ENCODE measurements around the gene ITGAL.
"Not testable (repeated sequence)": the region's sequence is repeated elsewhere in the genome, so short reads cannot be mapped to it uniquely, and the experiment has no call there.

ITGAL gene

DNA sequence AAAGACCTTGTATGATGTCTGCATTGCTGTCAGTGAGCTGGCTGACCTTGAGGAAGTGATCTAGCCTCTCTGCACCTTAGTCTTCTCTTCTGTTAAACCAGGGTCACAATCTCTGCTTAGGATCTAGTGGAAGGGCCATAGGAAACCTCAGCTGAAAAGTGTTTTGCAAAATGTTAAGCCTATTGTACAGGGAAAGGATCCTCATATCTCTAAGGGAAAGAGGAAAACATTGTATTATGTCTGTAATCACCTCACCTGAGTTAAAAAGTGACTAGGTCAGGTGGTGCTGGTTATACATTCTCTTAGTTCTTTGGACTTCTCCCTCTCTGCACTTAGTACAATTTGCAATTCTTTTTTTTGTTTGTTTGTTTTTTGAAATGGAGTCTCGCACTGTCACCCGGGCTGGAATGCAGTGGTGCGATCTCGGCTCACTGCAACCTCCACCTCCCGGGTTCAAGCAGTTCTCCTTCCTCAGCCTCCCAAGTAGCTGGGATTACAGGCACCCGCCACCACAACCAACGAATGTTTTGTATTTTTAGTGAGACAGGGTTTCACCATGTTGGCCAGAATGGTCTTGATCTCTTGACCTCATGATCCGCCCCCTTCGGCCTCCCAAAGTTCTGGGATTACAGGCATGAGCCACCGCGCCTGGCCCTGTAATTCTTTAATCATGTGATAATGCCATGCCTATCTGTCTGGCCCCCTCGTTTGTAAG is 24.9 kb upstream of the ITGAL start:
- no peaks in the 10 kb centered on the region for H3K27me3 Mint-ChIP-seq
- H3K36me3 Mint-ChIP-seq = peaks cover 13% of the 10 kb centered on the region
- H3K4me1 Mint-ChIP-seq = peaks cover 54% of the 10 kb centered on the region
- no peaks in the 10 kb centered on the region for H3K9me3 Mint-ChIP-seq
- H3K27ac Mint-ChIP-seq = peak overlapping the region; percentile 70
- peak overlapping the region; percentile 26 for H3K4me3 Mint-ChIP-seq

- Mint-ChIP-seq H3K36me3 (peaks cover 5% of the 10 kb centered on the region), H3K27ac (no peak overlapping the region), H3K27me3 (no peaks in the 10 kb centered on the region), H3K4me1 (peaks cover 49% of the 10 kb centered on the region), H3K4me3 (no peak overlapping the region), H3K9me3 (no peaks in the 10 kb centered on the region)
These were observed 23.5 kb upstream of the ITGAL start for GRCh38 chr16:30449116-30449435.

- not testable (repeated sequence) for H3K36me3 Mint-ChIP-seq, H3K4me3 Mint-ChIP-seq, H3K9me3 Mint-ChIP-seq, H3K27me3 Mint-ChIP-seq
- Mint-ChIP-seq H3K27ac (peak overlapping the region; percentile 68), H3K4me1 (peaks cover 54% of the 10 kb centered on the region)
These were observed 19.6 kb upstream of the ITGAL start for GRCh38 chr16:30452709-30453580.

DNA sequence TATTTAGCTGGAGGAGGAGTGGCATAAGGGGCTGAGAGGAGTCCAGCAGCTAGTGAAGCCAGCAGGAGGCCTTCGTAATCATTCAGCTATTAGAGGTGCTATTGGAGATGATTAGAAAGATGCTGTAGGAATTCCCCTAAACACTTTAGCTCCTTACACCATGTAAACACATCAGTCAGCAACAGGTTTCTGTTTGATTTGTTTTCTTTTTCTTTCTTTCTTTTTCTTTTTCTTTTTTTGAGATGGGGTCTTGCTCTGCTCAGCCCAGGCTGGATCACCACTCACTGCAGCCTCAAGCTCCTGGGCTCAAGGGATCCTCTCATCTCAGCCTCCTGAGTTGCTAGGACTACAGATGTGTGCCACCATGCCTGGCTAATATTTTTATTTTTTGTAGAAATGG is 16.2 kb upstream of the ITGAL start:
- Mint-ChIP-seq H3K27ac (peak overlapping the region; percentile 60), H3K4me3 (no peak overlapping the region), H3K4me1 (peaks cover 55% of the 10 kb centered on the region)

DNA sequence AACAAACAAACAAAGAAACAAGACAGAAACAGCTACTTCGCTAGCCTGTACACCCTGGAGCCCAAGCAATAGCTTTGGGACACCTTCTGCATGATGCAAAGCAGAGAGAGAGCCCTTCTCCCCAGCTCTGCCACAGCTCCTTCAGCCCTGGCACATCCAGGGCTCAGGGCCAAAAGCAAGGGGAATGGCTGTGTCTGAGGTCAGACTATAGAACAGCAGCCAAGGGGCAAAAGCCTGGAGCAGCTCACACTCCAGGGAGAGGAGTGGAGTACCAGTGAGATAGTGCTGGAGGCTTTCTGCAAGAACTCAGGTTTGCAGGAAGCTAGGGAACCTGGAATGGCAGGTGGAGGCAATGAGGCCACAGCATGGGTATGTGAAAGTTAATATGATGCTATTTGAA is 15.3 kb upstream of the ITGAL start:
- Mint-ChIP-seq H3K27ac (peak overlapping the region; percentile 52), H3K36me3 (no peaks in the 10 kb centered on the region), H3K4me3 (no peak overlapping the region), H3K4me1 (peaks cover 60% of the 10 kb centered on the region), H3K9me3 (no peaks in the 10 kb centered on the region), H3K27me3 (no peaks in the 10 kb centered on the region)

More for the DNA sequence above, 16.2 kb upstream of the ITGAL start:
- Mint-ChIP-seq H3K36me3 (no peaks in the 10 kb centered on the region), H3K27me3 (no peaks in the 10 kb centered on the region), H3K9me3 (no peaks in the 10 kb centered on the region)

DNA sequence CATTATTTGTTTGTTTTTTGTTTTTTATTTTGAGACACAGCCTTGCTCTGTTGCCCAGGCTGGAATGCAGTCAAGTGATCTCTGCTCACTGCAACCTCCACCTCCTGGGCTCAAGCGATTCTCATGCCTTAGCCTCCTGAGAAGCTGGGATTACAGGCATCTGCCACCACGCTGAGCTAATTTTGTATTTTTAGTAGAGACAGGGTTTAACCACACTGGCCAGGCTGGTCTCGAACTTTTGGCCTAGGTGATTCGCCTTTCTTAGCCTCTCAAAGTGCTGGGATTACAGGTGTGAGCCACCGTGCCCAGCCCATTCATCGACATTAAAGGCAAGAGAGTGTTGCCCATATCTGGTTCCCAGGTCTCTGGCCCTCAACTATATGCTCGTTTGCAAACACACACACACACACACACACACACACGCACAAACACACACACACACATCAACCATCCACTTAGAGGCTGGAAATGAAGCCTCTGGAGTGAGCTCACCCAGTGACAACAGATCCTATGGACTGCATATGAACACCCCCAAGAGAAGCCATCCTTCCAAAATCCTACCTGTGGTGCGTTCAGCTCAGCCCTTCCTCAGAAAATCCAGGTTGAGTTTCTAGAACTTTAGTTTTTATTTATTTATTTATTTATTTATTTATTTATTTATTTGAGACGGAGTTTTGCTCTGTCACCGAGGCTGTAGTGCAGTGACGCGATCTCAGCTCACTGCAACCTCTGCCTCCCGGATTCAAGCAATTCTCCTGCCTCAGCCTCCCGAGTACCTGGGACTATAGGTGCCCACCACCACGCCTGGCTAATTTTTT is 14.6 kb upstream of the ITGAL start:
- Mint-ChIP-seq H3K27me3 (no peaks in the 10 kb centered on the region), H3K4me3 (peak overlapping the region; percentile 68), H3K9me3 (no peaks in the 10 kb centered on the region), H3K36me3 (no peaks in the 10 kb centered on the region), H3K27ac (peak overlapping the region; percentile 91), H3K4me1 (peaks cover 53% of the 10 kb centered on the region)

DNA sequence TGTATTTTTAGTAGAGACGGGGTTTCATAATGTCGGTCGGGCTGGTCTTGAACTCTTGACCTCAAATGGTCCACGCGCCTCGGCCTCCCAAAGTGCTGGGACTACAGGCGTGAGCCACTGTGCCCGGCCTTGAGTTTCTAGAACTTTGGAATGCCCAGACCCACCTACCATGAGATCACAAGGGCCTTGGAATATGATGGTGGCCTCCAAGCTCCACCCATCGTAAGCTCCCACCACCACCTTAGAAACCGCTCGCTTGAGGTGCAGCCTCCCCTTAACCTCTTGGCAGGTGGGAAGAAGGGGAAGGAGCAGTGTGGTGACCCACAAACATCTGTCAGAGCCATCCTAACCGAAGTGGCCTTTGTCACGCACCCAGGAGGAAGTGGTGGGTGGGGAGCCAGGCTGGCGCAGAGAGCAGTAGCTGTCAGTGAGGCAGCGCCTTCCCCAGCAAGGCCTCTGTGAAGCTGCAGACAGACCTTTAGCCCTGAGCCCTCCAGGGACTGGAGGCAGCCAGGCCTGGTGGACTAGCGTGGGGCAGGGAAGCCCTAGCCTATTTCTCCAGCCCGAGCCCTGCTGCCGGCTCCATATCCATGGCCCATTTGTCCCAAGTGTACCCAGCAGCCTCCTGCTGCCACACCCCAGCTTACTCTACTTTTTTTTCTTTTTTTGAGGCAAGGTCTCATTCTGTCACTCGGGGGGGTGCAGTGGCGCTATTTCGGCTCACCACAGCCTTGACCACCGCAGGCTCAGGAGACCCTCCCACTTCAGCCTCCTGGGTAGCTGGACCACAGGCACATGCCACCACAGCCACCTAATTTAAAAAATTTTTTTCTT is 13.8 kb upstream of the ITGAL start:
- Mint-ChIP-seq H3K4me1 (peaks cover 57% of the 10 kb centered on the region), H3K27me3 (no peaks in the 10 kb centered on the region), H3K9me3 (no peaks in the 10 kb centered on the region), H3K27ac (peak overlapping the region; percentile 91), H3K4me3 (peak overlapping the region; percentile 68), H3K36me3 (no peaks in the 10 kb centered on the region)

- H3K36me3 Mint-ChIP-seq = no peaks in the 10 kb centered on the region
- peak overlapping the region; percentile 35 for H3K27ac Mint-ChIP-seq
- peaks cover 50% of the 10 kb centered on the region for H3K4me1 Mint-ChIP-seq
- H3K4me3 Mint-ChIP-seq = peak overlapping the region; percentile 68
- H3K27me3 Mint-ChIP-seq = no peaks in the 10 kb centered on the region
- no peaks in the 10 kb centered on the region for H3K9me3 Mint-ChIP-seq
These were observed 13.1 kb upstream of the ITGAL start for GRCh38 chr16:30459456-30459855.

DNA sequence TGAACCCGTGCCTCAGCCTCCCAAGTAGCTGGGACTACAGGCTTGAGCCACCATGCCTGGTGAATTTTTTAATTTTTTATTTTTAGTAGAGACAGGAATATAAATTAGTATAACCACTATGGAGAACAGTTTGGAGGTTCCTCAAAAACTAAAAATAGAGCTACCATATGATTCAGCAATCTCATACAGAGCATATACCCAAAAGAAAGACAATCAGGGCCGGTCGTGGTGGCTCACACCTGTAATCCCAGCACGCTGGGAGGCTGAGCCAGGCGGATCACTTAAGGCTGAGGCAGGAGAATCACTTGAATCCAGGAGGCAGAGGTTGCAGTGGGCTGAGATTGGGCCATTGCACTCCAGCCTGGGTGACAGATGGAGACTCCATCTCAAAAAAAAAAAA is 11.1 kb upstream of the ITGAL start:
- H3K4me1 Mint-ChIP-seq = peaks cover 57% of the 10 kb centered on the region
- not testable (repeated sequence) for H3K36me3 Mint-ChIP-seq, H3K9me3 Mint-ChIP-seq, H3K27ac Mint-ChIP-seq, H3K27me3 Mint-ChIP-seq, H3K4me3 Mint-ChIP-seq

DNA sequence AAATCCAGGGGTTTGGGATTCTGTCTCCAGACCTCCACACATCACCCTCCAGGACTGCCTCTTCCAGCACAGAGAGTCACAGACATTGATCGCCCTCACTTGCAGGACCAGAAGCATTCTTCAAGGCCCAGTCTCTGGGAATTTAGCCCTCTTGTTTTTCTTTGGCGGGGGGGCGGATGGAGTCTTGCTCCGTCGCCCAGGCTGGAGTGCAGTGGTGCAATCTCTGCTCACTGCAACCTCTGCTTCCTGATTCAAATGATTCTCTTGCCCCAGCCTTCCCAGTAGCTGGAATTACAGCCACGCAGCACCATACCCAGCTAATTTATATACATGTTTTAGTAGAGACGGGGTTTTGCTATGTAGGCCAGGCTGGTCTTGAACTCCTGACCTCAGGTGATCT is 8.5 kb upstream of the ITGAL start:
- H3K27me3 Mint-ChIP-seq = no peaks in the 10 kb centered on the region
- H3K27ac Mint-ChIP-seq = no peak overlapping the region
- H3K4me1 Mint-ChIP-seq = peaks cover 42% of the 10 kb centered on the region
- H3K36me3 Mint-ChIP-seq = no peaks in the 10 kb centered on the region
- no peaks in the 10 kb centered on the region for H3K9me3 Mint-ChIP-seq
- no peak overlapping the region for H3K4me3 Mint-ChIP-seq

DNA sequence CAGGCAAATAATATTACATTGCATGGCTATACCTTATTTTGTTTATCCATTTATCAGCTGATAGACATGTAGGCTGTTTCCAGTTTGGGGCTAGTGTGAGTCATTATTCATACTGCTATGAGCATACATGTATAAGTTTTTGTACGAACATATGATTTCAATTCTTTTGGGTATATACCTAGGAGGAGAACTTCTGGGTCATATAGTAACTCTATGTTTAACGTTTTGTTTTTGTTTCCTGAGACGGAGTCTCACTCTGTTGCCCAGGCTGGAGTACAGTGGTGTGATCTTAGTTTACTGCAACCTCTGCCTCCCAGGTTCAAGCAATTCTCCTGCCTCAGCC is 2.4 kb upstream of the ITGAL start:
- peaks cover 7% of the 10 kb centered on the region for H3K36me3 Mint-ChIP-seq
- no peaks in the 10 kb centered on the region for H3K27me3 Mint-ChIP-seq
- peaks cover 65% of the 10 kb centered on the region for H3K4me1 Mint-ChIP-seq
- no peaks in the 10 kb centered on the region for H3K9me3 Mint-ChIP-seq
- H3K4me3 Mint-ChIP-seq = peak overlapping the region; percentile 74
- peak overlapping the region; percentile 99 for H3K27ac Mint-ChIP-seq

GRCh38 chr16:30470632-30470995 is 1.9 kb upstream of the ITGAL start:
- no peaks in the 10 kb centered on the region for H3K27me3 Mint-ChIP-seq
- peak overlapping the region; percentile 74 for H3K4me3 Mint-ChIP-seq
- H3K27ac Mint-ChIP-seq = no peak overlapping the region
- no peaks in the 10 kb centered on the region for H3K9me3 Mint-ChIP-seq
- peaks cover 10% of the 10 kb centered on the region for H3K36me3 Mint-ChIP-seq
- peaks cover 68% of the 10 kb centered on the region for H3K4me1 Mint-ChIP-seq

DNA sequence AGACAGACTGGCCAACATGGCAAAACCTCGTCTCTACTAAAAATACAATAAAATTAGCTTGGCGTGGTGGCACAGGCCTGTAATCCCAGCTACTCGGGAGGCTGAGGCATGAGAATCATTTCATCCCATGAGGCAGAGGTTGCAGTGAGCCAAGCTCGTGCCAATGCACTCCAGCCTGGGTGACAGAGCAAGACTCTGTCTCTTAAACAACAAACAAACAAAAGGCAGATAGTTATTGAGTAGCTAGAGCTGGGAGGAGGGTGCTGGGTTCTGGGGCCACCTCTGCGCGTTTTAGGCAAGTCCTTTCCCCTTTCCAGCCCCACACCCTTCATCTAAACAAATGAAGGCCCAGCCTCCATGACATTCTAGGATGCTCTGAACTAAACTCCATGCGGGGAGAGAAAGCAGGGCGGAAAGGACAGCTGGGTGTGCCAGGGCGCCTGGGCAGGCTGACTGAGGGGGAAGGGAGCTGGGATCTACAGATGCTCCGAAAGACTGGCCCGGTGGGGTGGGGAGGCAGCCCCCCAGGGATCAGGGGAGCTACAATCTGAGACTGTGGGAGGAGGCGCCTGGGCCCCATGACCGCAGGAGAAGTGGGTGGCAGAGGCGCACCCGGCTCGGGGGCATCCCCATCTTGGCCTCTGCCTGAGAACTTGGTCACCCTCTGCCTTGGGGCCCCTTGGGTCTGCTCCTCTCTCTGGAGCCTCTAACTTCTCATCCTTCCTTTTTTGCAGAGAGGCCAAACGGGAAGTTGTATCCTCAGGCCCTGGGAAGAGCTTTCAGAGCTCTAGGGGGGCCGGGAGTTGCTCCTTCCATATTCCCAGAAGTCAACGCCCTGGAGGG is 910 bp downstream of the ITGAL start:
- peak overlapping the region; percentile 99 for H3K27ac Mint-ChIP-seq
- H3K27me3 Mint-ChIP-seq = no peaks in the 10 kb centered on the region
- no peaks in the 10 kb centered on the region for H3K9me3 Mint-ChIP-seq
- peaks cover 70% of the 10 kb centered on the region for H3K4me1 Mint-ChIP-seq
- H3K36me3 Mint-ChIP-seq = peaks cover 16% of the 10 kb centered on the region
- H3K4me3 Mint-ChIP-seq = peak overlapping the region; percentile 98

DNA sequence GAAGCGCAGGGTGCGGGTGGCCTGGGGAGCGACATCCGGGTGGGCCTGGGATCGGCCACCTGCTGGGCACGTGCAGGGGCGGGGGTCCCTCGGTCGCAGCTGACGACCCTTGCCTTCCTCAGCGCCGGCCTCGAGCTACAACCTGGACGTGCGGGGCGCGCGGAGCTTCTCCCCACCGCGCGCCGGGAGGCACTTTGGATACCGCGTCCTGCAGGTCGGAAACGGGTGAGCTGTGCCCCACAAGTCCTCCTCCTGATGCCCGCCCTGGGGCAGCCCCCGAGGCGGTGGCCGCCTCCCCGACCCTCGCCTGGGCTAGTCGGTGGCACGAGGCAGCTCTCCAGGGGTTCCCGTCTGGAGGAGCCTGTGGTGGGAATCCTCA is 1.5 kb downstream of the ITGAL start:
- H3K4me1 Mint-ChIP-seq = peaks cover 74% of the 10 kb centered on the region
- H3K36me3 Mint-ChIP-seq = peaks cover 18% of the 10 kb centered on the region
- H3K27ac Mint-ChIP-seq = peak overlapping the region; percentile 99
- H3K9me3 Mint-ChIP-seq = no peaks in the 10 kb centered on the region
- peak overlapping the region; percentile 98 for H3K4me3 Mint-ChIP-seq
- H3K27me3 Mint-ChIP-seq = no peaks in the 10 kb centered on the region

Data from activated naive CD4-positive, alpha-beta T cell treated with anti-CD3 and anti-CD28 coated beads, Interleukin-2, amount 50 U/mL, for 24 hours (primary cell).